GM12801 (cell line): ENCODE data around the gene ELMO3.

Experiments used
- TF ChIP-seq, protein P1 (sequence below): IDR thresholded peaks from one replicate; pipeline ENCODE4 v1.5.1; 2011; ENCODE audit warnings: control low read depth; ENCODE audit not compliant: insufficient read length; ENCODE audit errors: extremely low read depth

The ELMO3 gene

DNA sequence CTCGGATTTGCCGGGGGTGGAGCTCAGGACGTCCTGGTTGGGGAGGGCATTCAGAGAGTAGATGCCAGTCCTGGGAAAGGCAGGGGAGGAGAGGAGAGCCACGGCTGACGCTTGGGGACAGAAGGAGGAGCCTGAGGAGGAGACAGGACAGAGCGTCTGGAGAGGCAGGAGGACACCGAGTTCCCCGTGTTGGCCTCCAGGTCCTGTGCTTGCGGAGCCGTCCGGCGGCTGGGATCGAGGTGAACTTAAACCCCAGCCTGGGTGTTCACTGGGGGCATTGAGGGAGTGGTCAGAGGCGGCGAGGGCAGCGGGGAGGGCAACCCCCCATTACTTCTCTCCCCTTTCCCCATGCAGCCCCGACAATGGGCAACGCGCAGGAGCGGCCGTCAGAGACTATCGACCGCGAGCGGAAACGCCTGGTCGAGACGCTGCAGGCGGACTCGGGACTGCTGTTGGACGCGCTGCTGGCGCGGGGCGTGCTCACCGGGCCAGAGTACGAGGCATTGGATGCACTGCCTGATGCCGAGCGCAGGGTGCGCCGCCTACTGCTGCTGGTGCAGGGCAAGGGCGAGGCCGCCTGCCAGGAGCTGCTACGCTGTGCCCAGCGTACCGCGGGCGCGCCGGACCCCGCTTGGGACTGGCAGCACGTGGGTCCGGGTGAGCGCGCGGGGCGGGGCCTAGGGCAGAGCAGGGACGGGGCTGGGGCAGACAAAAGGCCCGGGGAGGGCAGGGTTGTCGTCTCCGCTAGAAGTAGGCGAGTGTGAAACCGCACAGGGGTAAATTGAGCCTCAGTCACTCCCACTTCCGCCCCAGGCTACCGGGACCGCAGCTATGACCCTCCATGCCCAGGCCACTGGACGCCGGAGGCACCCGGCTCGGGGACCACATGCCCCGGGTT lies 24.9 kb upstream of the ELMO3 start:
- TF ChIP-seq, protein P1, sequence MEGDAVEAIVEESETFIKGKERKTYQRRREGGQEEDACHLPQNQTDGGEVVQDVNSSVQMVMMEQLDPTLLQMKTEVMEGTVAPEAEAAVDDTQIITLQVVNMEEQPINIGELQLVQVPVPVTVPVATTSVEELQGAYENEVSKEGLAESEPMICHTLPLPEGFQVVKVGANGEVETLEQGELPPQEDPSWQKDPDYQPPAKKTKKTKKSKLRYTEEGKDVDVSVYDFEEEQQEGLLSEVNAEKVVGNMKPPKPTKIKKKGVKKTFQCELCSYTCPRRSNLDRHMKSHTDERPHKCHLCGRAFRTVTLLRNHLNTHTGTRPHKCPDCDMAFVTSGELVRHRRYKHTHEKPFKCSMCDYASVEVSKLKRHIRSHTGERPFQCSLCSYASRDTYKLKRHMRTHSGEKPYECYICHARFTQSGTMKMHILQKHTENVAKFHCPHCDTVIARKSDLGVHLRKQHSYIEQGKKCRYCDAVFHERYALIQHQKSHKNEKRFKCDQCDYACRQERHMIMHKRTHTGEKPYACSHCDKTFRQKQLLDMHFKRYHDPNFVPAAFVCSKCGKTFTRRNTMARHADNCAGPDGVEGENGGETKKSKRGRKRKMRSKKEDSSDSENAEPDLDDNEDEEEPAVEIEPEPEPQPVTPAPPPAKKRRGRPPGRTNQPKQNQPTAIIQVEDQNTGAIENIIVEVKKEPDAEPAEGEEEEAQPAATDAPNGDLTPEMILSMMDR = no peak

DNA sequence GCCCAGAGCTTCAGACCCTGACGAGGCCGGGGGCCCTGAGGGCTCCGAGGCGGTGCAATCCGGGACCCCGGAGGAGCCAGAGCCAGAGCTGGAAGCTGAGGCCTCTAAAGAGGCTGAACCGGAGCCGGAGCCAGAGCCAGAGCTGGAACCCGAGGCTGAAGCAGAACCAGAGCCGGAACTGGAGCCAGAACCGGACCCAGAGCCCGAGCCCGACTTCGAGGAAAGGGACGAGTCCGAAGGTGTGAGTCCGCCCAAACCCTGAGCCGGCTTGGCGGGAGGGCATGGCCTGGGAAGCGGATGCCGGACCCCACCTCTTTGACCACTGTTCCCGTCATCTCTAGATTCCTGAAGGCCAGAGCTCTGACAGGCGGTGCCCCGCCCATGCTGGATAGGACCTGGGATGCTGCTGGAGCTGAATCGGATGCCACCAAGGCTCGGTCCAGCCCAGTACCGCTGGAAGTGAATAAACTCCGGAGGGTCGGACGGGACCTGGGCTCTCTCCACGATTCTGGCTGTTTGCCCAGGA lies 24.2 kb upstream of the ELMO3 start:
- TF ChIP-seq, protein P1 = no peak

- TF ChIP-seq, protein P1 = no peak
Measured at GRCh38 chr16:67176662-67177061, 22.3 kb upstream of the ELMO3 start.

DNA sequence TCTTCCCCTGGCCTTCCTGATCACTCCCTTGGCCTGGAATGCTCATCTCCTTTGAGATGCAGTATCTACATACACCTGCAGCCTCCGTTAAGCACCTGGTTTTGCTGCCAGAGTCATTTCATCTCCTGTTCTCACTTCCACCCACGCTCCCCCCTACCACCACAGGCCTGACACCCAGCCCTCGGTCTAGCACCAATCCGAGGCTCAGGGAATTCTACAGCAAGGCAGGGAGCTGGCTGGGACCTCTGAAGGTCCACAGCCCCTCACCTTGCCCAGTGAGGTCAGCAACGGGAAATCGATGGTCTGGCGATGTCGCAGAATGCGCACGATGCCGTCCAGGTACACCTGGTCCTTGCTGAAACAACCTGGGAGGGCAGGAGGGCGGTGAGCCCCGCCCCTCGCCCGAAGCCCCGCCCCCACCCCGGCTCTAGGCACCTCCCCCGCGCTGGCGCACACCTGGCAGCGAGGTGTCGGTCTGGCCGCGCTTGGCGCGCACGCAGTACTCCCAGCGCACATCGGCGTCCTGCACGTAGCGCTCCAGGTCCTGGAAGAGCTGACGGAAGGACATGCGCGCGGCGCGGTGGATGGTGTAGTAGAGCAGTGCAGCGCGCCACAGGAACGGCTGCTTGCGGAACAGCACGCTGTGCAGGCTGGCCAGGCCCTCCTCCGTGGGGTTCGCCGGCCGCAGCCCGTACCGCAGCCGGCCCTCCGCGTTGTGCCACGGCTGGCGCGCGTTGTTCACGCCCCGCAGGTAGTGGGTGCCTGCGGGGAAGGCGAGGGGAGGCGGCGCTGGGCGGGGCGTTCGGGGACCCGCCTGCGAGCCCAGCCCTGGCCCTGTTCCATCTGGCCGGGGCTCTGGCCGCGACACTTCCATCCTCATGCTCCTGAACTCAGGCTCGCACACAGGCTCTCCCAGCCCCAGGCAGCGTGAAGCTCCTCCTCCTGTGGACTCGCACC lies 20.9 kb upstream of the ELMO3 start:
- TF ChIP-seq, protein P1 = no peak

DNA sequence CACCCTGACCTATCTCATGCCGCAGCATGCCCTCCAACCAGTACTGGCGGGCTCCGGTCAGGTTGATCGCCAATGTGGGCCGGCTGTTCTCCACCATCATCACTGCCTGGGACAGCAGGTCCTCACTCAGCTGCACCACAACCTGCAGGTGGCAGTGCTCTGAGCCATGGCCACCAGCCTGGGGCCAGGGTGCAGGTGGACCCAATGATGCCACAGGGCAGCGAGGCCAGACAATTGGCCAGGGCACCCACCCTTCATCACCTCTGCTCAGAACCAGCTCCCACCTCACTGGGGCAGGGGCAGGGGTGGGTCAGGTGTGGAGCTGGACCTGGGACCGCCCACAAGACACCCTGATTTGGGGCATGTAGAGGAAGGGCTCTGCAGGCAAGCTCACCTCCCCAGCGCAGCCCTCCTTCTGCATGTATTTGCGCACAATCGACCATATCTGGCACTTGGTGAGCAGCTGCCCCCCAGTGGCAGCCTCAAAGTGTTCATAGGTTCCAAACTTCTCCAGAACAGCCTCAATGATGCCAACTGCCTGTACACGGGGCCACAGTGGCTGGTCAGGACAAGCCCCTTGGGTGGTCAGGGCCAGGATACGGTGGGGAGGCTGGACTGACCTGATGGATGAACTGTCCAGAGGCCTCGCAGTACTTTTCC lies 19.4 kb upstream of the ELMO3 start:
- TF ChIP-seq, protein P1 = no peak

GRCh38 chr16:67180166-67180565 lies 18.8 kb upstream of the ELMO3 start:
- TF ChIP-seq, protein P1 = no peak
